K562 (cell line): ENCODE data around the gene PMM1. TPM values are rescaled to one million over a fixed set of nuclear protein-coding genes. Genes with fewer than 3 reads are reported as not detected.
A peak's percentile ranks its signal among the peaks of the same experiment; 100 is the strongest.

Experiments used
- ARID2 ChIP-seq: fragments of 450-650 bp; IDR thresholded peaks from 2 replicates; pipeline ENCODE4 v1.6.1; 2017; ENCODE audit warnings: antibody characterized with exemption, mild to moderate bottlenecking
- C11orf30 ChIP-seq: fragments of 450-650 bp; IDR thresholded peaks from 2 replicates; pipeline ENCODE4 v1.6.1; 2016; ENCODE audit warnings: low read depth, mild to moderate bottlenecking
- CCAR2 ChIP-seq: fragments of 200-400 bp; formaldehyde crosslinking; IDR thresholded peaks from 2 replicates; pipeline ENCODE4 v1.6.1; 2017; ENCODE audit warnings: mild to moderate bottlenecking, low read depth, low read length
- CREB1 ChIP-seq, 2 experiments: sonication (generic) in 1 of 2; formaldehyde crosslinking in 1 of 2; IDR thresholded peaks; 2 replicates each; pipeline versions ENCODE4 v1.6.1 to v1.8.0; 2012 to 2022; ENCODE audit warnings: inconsistent platforms in 1 of 2, mild to moderate bottlenecking in 1 of 2, missing genetic modification reagents in 1 of 2, moderate library complexity in 1 of 2
- EHMT2 ChIP-seq: fragments of 450-650 bp; IDR thresholded peaks from 2 replicates; pipeline ENCODE4 v1.6.1; 2018; ENCODE audit warnings: antibody characterized with exemption
- EP400 ChIP-seq: fragments of 450-650 bp; IDR thresholded peaks from 2 replicates; pipeline ENCODE4 v1.6.1; 2017; ENCODE audit warnings: antibody characterized with exemption, mild to moderate bottlenecking, moderate library complexity
- FOXK1 ChIP-seq: sonication (generic); formaldehyde crosslinking; IDR thresholded peaks from 2 replicates; pipeline ENCODE4 v1.8.0; 2022; ENCODE audit warnings: missing genetic modification reagents, mild to moderate bottlenecking, borderline replicate concordance
- HDAC8 ChIP-seq: fragments of 450-650 bp; IDR thresholded peaks from 2 replicates; pipeline ENCODE4 v1.6.1; 2016; ENCODE audit warnings: mild to moderate bottlenecking, missing genetic modification characterization, moderate library complexity, missing compliant biosample characterization
- HINFP ChIP-seq: fragments of 450-650 bp; conservative IDR thresholded peaks from 2 replicates; pipeline ENCODE4 v1.6.1; 2016; ENCODE audit warnings: missing genetic modification characterization, low read depth, mild to moderate bottlenecking, control low read depth, missing compliant biosample characterization
- JUNB ChIP-seq: fragments of 450-650 bp; formaldehyde crosslinking; conservative IDR thresholded peaks from 2 replicates; pipeline ENCODE4 v1.4.0; 2020; ENCODE audit warnings: mild to moderate bottlenecking
- NCOA2 ChIP-seq, 2 experiments: fragments of 450-650 bp; IDR thresholded peaks; 2 replicates each; pipeline ENCODE4 v1.6.1; 2018; ENCODE audit warnings: mild to moderate bottlenecking in 2 of 2, moderate library complexity in 1 of 2; ENCODE audit not compliant: partially characterized antibody in 2 of 2
- NONO ChIP-seq, 2 experiments: fragments of 200-400 bp in 1 of 2; fragments of 450-650 bp in 1 of 2; formaldehyde crosslinking in 1 of 2; IDR thresholded peaks; 2 replicates each; pipeline ENCODE4 v1.6.1; 2017; ENCODE audit warnings: low read depth in 2 of 2, mild to moderate bottlenecking in 2 of 2, moderate library complexity in 2 of 2, low read length in 1 of 2
- RBBP5 ChIP-seq: fragments of 200-600 bp; sonication (generic); IDR thresholded peaks from 2 replicates; pipeline ENCODE4 v1.6.1; 2012; ENCODE audit warnings: borderline replicate concordance, mild to moderate bottlenecking, low read length, control low read depth, inconsistent platforms; ENCODE audit not compliant: insufficient read depth, poor library complexity, severe bottlenecking
- RFX7 ChIP-seq: fragments of 250-450 bp; sonication (Bioruptor Pico); IDR thresholded peaks from 2 replicates; pipeline ENCODE4 v1.5.1; 2021; ENCODE audit warnings: mild to moderate bottlenecking
- RHOXF2B ChIP-seq: fragments of 250-450 bp; sonication (Bioruptor Pico); conservative IDR thresholded peaks from 2 replicates; pipeline ENCODE4 v1.5.1; 2021
- RUNX1 ChIP-seq: sonication (generic); IDR thresholded peaks from 2 replicates; pipeline ENCODE4 v1.6.1; 2016; ENCODE audit warnings: antibody characterized with exemption, low read depth
- SIN3B ChIP-seq: fragments of 450-650 bp; IDR thresholded peaks from 2 replicates; pipeline ENCODE4 v1.6.1; 2017; ENCODE audit warnings: low read depth, mild to moderate bottlenecking, moderate library complexity
- SIRT6 ChIP-seq: IDR thresholded peaks from one replicate; pipeline ENCODE4 v1.6.1; 2012; ENCODE audit warnings: low read depth, mild to moderate bottlenecking, control low read depth, inconsistent platforms, low read length, moderate library complexity
- SNRNP70 ChIP-seq: fragments of 200-400 bp; formaldehyde crosslinking; optimal IDR thresholded peaks from 2 replicates; pipeline ENCODE3; 2017; ENCODE audit warnings: low read depth, low read length
- SOX6 ChIP-seq: fragments of 450-650 bp; IDR thresholded peaks from 2 replicates; pipeline ENCODE4 v1.6.1; 2014; ENCODE audit warnings: mild to moderate bottlenecking
- SP1 ChIP-seq: sonication (generic); formaldehyde crosslinking; IDR thresholded peaks from 2 replicates; pipeline ENCODE4 v1.8.1; 2022; ENCODE audit warnings: mild to moderate bottlenecking, missing genetic modification reagents
- TSHZ1 ChIP-seq: fragments of 250-450 bp; sonication (Bioruptor Pico); IDR thresholded peaks from 2 replicates; pipeline ENCODE4 v1.4.0; 2020; ENCODE audit warnings: mild to moderate bottlenecking, moderate library complexity
- ZBTB17 ChIP-seq: fragments of 450-650 bp; formaldehyde crosslinking; IDR thresholded peaks from 2 replicates; pipeline ENCODE4 v1.4.0; 2020; ENCODE audit warnings: mild to moderate bottlenecking
- ZFP36 ChIP-seq: fragments of 150-350 bp; IDR thresholded peaks from 2 replicates; pipeline ENCODE4 v1.6.1; 2018; ENCODE audit warnings: low read length, low read depth; ENCODE audit not compliant: partially characterized antibody
- ZNF124 ChIP-seq: sonication (generic); formaldehyde crosslinking; IDR thresholded peaks from 2 replicates; pipeline ENCODE4 v1.8.1; 2022; ENCODE audit warnings: missing genetic modification reagents
- polyA plus RNA-seq, 8 experiments: library from polyadenylated mRNA; depleted of rRNA in 4 of 8; stranded (reverse) in 5 of 8; unstranded in 3 of 8; fragments of >200 nt; fragmentation: Nextera tagmentation in 2 of 8; fragmentation: Illumina TruSeq in 1 of 8; extraction: Ambion mirVana in 2 of 8; extraction: Trizol in 1 of 8; gene quantifications; 2 replicates each; pipeline versions ENCODE4 v1.2.1 to v1.2.3, GENCODE V29; 2011 to 2014; ENCODE audit warnings: inconsistent platforms in 1 of 8, missing spikeins in 1 of 8
- total RNA-seq, 7 experiments: library from RNA; depleted of rRNA in 6 of 7; stranded (reverse); fragments of >200 nt in 6 of 7; fragmentation: Illumina TruSeq in 2 of 7; extraction: Trizol in 2 of 7; gene quantifications; 2 replicates each; pipeline versions ENCODE4 v1.2.1 to v1.2.3, GENCODE V29; 2011 to 2021; ENCODE audit warnings: low replicate concordance in 1 of 7

The PMM1 gene
- total and polyA plus RNA-seq, 9 of the 15 experiments (the other 6 are each of a cell fraction or from before 2014, with no cell fraction given): 10.2 to 31.7 (median 20.3) TPM

GRCh38 chr22:41621099-41621910, 31.7 kb upstream of the PMM1 start, which contains the start of gene XRCC6 (continued):
- TF ChIP-seq EHMT2 (no peak), ZFP36 (no peak), FOXK1 (CRISPR knock-in tag) (peak; percentile 82; the same call in 1 of the 2 replicates), SNRNP70 (no peak), ZBTB17 (CRISPR knock-in tag) (0 out of 2 replicates have a peak, but pooled peaks have one; percentile 21), HINFP (tag) (no peak), RFX7 (CRISPR knock-in tag) (no peak), SOX6 (no peak), SP1 (CRISPR knock-in tag) (peak; percentile 70), CREB1 (IDR thresholded peaks at IDR 0.05) (peak; percentile 94), CREB1 (CRISPR knock-in tag; IDR thresholded peaks at IDR 0.05) (peak; percentile 94), SIRT6 (no peak), HDAC8 (no peak), TSHZ1 (CRISPR knock-in tag) (no peak), ZNF124 (CRISPR knock-in tag) (no peak), ARID2 (no peak), RHOXF2B (no peak), SIN3B (peak; percentile 60; the same call in 1 of the 2 replicates), CCAR2 (no peak), NCOA2 (IDR thresholded peaks at IDR 0.05; ENCODE audit: partially characterized antibody in 2 of 2) (no peak), NONO (IDR thresholded peaks at IDR 0.05; ENCODE audit: low read depth in 2 of 2, low read length in 1 of 2) (no peak), RBBP5 (peak; percentile 78), EP400 (peak; percentile 85), JUNB (CRISPR knock-in tag) (no peak), RUNX1 (no peak), C11orf30 (peak; percentile 73)
